Osteocyte (in vitro differentiated cells): Measurements from ENCODE around the gene XPA. TPM values are rescaled to one million over a fixed set of nuclear protein-coding genes. Genes with fewer than 3 reads are reported as not detected.
A peak's percentile ranks its signal among the peaks of the same experiment; 100 is the strongest.

Experiments
- DNase-seq: peaks from one replicate; pipeline ENCODE4 v3.0.0; 2021; ENCODE audit warnings: mixed read lengths; ENCODE audit not compliant: unreplicated experiment; ENCODE audit errors: extremely low spot score
- H3K27ac Mint-ChIP-seq: one replicate; pipeline ENCODE4 v1.8.0; 2021; ENCODE audit warnings: mild to moderate bottlenecking, mixed read lengths; ENCODE audit not compliant: unreplicated experiment
- H3K27me3 Mint-ChIP-seq: one replicate; pipeline ENCODE4 v1.8.0; 2021; ENCODE audit warnings: mixed read lengths; ENCODE audit not compliant: unreplicated experiment
- H3K36me3 Mint-ChIP-seq: one replicate; pipeline ENCODE4 v1.8.0; 2021; ENCODE audit warnings: mixed read lengths; ENCODE audit not compliant: unreplicated experiment
- H3K4me1 Mint-ChIP-seq: one replicate; pipeline ENCODE4 v1.8.0; 2021; ENCODE audit warnings: mixed read lengths; ENCODE audit not compliant: unreplicated experiment
- H3K4me3 Mint-ChIP-seq: one replicate; pipeline ENCODE4 v1.8.0; 2021; ENCODE audit warnings: mild to moderate bottlenecking, moderate library complexity, mixed read lengths; ENCODE audit not compliant: unreplicated experiment
- H3K9me3 Mint-ChIP-seq: one replicate; pipeline ENCODE4 v1.8.0; 2021; ENCODE audit warnings: mixed read lengths; ENCODE audit not compliant: unreplicated experiment
- total RNA-seq: library from RNA; stranded (reverse); gene quantifications from 2 replicates; pipeline ENCODE4 v1.2.1, GENCODE V29; 2021
- TF ChIP-seq, protein P1 (sequence below): fragments of 200-600 bp; sonication (generic); IDR thresholded peaks from 2 replicates; pipeline ENCODE4 v1.5.0; 2021; ENCODE audit warnings: antibody characterized with exemption, mild to moderate bottlenecking, moderate library complexity

XPA gene
- total RNA-seq, 1 donor from 2014 or later, result 10.1 TPM

DNA sequence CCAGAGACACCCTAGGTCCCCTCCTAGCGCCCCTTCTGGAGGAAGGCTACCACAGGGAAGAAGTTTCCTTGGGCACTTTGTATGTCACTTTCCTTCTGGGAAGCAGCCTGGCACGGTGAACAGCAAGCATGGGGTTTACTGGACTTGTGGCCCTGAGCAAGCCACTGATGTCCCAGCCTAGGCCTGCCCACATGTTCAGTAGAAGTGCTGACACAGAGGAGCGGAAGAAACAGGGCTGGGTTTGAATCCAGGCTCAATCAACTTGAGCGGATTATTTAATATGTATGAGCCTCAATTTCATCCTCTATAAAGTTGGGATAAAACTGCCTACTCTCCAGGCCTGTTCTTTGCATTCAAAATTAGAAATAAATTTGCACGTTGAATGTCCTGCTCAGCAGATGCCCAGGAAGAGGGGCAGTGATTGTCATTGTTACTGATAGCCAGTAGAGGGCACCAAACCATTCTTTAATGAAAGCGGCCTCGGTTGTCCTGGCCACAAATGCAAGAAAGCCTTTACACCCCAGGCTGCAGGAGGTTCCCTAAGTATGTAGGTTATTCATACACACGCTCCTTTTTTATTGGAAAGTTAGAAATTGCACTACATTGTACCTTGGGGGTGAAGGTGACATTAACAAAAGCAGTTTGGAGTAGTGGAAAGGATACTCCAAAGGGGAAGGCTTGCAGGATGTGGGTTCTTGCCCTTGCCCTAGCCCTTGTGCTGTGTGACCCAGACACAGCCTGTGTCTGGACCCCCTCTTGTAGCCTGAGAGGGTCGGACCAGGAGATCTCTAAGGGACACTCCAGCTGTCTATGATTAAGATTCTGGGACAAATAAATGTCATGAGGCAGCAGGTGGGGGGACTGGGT, 13.4 kb upstream of the XPA start:
- H3K9me3 Mint-ChIP-seq, result no peaks in the 10 kb centered on the region
- H3K27ac Mint-ChIP-seq, result no peak overlapping the region

DNA sequence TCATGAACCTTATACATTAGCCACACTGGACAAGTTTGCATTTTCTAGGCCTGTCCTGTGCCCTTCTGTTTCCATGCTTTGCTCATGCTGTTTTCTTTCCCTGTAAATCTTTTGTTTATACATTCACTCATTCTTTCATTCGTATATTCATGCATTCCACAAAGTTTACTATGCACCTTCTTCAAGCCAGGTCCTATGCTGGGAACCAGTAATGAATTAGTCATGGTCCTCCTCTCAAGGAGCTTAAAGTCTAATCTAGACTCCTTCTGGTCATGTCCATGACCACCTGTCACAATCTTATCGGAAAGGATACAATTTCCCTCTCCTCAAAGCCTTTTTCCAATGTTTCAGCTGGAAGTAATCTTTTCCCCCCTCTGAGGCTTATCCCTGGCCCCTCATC, 9.1 kb upstream of the XPA start:
- peaks cover 8% of the 10 kb centered on the region for H3K4me1 Mint-ChIP-seq
- TF ChIP-seq, protein P1, sequence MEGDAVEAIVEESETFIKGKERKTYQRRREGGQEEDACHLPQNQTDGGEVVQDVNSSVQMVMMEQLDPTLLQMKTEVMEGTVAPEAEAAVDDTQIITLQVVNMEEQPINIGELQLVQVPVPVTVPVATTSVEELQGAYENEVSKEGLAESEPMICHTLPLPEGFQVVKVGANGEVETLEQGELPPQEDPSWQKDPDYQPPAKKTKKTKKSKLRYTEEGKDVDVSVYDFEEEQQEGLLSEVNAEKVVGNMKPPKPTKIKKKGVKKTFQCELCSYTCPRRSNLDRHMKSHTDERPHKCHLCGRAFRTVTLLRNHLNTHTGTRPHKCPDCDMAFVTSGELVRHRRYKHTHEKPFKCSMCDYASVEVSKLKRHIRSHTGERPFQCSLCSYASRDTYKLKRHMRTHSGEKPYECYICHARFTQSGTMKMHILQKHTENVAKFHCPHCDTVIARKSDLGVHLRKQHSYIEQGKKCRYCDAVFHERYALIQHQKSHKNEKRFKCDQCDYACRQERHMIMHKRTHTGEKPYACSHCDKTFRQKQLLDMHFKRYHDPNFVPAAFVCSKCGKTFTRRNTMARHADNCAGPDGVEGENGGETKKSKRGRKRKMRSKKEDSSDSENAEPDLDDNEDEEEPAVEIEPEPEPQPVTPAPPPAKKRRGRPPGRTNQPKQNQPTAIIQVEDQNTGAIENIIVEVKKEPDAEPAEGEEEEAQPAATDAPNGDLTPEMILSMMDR, result no peak
- H3K9me3 Mint-ChIP-seq, result no peaks in the 10 kb centered on the region
- no peak overlapping the region for H3K27ac Mint-ChIP-seq
- no peaks in the 10 kb centered on the region for H3K36me3 Mint-ChIP-seq
- peaks cover 37% of the 10 kb centered on the region for H3K27me3 Mint-ChIP-seq
- H3K4me3 Mint-ChIP-seq, result no peak overlapping the region
- DNase-seq, result no peak

More for the DNA sequence above, 13.4 kb upstream of the XPA start:
- no peaks in the 10 kb centered on the region for H3K36me3 Mint-ChIP-seq
- no peak overlapping the region for H3K4me3 Mint-ChIP-seq
- TF ChIP-seq, protein P1, result peak; percentile 86
- DNase-seq, result no peak
- H3K4me1 Mint-ChIP-seq, result peaks cover 8% of the 10 kb centered on the region
- H3K27me3 Mint-ChIP-seq, result peaks cover 51% of the 10 kb centered on the region

DNA sequence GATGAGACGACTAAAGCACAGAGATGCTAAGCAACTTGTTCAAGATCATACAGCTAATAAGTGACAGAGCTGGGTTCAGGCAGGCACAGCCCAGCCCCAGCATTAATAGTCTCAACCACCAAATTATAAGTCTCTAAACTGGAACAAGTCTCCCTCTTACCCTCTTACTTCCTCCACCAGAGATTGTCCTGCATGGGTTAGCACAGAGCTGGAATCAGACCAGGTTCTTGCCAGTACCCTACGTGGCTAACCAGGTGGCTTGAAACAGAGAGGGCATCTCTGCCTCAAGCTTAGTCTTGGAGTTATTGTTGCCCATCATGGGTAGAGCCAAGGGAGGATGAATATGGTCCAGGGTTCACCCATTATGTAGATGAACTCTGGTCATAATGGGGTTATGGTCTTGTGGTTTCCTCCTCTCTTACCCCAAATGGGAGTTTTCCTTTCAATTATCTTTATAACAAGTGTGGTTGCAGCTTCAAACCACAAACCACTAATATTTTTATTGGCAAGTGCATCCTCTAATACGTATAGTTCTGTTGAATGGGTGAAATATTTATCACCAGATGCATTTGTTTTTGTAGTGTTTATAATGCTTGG, 8.3 kb upstream of the XPA start:
- H3K27ac Mint-ChIP-seq, result no peak overlapping the region
- DNase-seq, result no peak
- H3K27me3 Mint-ChIP-seq, result peaks cover 37% of the 10 kb centered on the region
- H3K4me1 Mint-ChIP-seq, result peaks cover 8% of the 10 kb centered on the region
- H3K4me3 Mint-ChIP-seq, result no peak overlapping the region
- TF ChIP-seq, protein P1, result no peak
- H3K9me3 Mint-ChIP-seq, result no peaks in the 10 kb centered on the region
- H3K36me3 Mint-ChIP-seq, result no peaks in the 10 kb centered on the region

DNA sequence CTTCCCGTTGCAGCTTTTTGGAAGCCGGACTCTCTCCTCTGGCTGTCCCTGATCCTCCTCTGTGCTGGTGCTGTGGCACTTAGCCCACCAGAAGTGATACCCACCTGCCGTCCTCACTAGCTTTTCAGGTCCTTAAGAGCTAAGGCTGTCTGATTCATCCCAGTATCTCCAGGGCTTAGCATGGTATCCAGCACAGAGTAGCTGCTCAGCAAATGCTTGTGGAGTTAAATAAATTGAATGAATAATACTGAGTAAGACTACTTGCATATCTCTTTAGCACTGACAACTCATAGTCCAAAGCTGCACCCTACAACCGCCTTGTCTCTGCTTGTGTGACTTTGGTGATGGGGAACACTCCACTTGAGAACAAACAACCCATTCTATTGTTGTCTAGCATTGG, 7.7 kb upstream of the XPA start:
- TF ChIP-seq, protein P1, result no peak
- Mint-ChIP-seq H3K4me3 (no peak overlapping the region), H3K27me3 (peaks cover 34% of the 10 kb centered on the region), H3K4me1 (peaks cover 8% of the 10 kb centered on the region), H3K36me3 (no peaks in the 10 kb centered on the region), H3K27ac (no peak overlapping the region), H3K9me3 (no peaks in the 10 kb centered on the region)
- no peak for DNase-seq

DNA sequence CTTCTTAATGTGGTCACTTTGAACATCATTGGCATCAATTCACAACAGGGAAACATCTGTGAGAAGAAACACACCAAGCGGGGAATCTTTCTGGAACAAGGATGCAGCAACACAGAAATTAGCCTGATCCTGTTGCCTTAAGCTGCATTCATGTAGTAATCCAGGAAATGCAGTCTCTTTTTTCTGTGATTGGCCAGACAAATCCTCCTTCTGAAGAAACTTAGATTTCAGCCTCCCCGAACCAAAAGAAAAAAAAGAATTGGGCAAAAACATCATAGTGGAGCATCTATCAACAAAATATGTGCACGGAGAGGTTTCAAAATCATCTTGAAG, 7.2 kb upstream of the XPA start:
- H3K4me1 Mint-ChIP-seq, result peaks cover 8% of the 10 kb centered on the region
- H3K9me3 Mint-ChIP-seq, result no peaks in the 10 kb centered on the region
- no peak overlapping the region for H3K4me3 Mint-ChIP-seq
- H3K36me3 Mint-ChIP-seq, result no peaks in the 10 kb centered on the region
- DNase-seq, result no peak
- H3K27ac Mint-ChIP-seq, result no peak overlapping the region
- peaks cover 34% of the 10 kb centered on the region for H3K27me3 Mint-ChIP-seq
- TF ChIP-seq, protein P1, result no peak
